NCI-H1048 (cell line): ENCODE measurements around the gene TMCO4.
"Not testable (repeated sequence)": the region's sequence is repeated elsewhere in the genome, so short reads cannot be mapped to it uniquely, and the experiment has no call there.

ENCODE experiments used
- DNase-seq: peaks from one replicate; lab custom pipeline; 2025; lab: John Stamatoyannopoulos, UW

Gene TMCO4

DNA sequence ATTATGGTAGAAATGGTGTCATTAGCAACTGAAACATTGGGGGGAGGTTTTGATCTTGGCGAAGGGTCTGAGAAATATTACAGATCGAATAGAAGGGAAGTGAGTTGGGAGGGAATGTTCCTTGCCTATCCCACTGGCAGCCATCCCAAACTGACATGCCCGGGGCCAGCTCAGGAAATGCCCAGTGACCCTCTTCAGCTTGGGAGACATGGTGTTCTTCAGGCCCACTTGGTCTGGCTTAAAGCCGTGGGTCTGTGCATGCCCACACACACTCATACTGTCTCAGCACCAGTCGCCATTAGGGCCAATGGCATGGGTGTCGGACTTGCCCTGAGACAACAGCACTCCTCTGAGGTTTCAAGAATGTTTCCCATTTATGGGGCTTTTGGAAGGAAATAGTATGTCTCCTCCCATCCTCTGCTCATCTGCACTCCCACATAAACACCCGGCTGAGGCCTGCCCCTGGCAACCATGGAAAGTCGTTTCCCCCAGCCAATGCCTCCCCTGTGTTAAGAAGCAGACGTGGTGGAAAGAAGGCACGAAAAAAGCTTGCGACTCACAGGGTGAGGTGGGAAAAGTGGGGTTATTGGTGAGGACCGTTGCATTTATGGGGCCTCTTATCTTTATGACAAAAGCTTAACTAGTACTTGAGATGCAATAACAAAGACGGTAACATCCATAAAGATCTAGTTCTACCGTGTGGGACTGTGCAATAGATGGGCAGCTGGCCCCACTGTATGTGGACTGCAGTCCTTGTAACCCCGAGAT is 13.3 kb upstream of the TMCO4 start:
- DNase-seq: no peak

DNA sequence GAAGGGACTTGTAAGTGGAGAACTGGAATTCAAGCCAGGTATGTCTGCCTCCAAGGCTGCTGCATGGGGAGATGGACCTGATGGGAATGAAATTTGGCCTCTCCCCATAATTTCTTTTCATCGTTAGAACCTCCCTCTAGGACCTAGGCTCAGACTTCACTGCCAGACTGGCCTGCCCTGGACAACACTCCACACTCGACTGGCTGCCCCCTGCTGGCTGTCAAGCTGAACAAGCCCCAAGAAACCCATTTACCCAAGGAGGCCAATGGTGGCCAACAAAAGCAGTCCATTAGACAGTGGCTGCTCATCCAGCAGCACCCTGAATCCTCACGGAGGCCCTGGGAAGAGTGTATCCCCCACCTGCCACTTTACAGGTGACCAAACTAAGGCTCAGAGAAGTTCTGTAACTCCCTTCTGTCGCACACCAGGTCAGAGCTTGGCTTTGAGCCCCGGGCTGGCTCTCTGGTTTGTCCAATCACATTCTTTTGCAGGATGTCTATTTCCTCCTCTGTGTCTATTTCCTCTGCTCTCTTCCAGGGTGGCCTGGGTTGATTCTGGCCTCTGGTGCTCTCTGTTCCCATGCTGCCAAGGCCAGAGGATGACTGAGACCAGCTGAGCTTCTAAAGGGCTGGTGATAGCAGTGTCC is 11.6 kb upstream of the TMCO4 start:
- no peak for DNase-seq

DNA sequence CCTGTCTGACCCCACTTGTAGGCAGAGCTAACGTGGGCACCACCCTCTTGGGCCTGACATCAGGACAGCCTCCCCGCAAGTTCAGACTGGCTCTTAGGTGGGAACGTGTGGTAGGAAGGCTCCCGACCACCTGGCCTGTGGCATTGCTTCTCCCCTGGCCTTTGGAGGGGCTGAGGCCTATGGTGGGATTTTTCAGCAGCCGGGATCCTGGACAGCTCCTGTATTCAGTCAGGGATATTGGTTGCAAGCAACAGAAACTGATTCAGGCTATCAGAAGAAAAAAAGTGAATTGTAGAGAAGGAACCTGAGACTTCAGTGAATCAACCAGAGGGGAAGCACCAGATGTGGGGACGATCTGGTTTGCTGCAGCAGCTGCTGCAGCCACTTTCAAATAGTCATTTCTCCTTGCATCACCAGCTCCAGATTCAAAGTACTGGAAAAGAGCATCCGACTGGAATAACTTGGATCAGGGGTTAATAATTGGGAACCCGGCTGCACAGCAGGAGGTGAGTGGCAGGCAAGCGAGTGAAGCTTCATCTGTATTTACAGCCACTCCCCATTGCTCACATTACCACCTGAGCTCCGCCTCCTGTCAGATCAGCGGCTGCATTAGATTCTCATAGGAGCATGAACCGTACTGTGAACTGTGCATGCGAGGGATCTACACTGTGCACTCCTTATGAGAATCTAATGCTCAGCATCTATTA is 9.5 kb upstream of the TMCO4 start:
- no peak for DNase-seq

DNA sequence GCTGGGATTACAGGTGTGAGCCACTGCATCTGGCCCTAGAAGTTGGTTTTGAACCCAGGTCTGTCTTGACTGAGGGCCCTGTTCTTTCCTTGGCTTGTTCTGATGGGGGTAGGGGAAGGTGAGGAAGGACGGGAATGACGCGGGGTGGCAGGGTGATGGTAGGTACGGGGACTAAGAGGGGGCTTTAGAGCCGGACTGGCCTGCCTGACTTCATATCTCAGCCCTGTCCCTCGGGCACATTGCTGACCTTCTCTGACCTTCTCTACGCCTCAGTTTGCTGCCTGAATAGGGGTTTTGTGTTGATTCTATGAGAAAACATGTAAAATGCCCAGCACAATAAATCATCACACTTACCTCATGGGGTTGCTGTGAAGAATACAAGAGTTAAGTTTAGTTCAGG is 8.6 kb upstream of the TMCO4 start:
- DNase-seq: no peak

DNA sequence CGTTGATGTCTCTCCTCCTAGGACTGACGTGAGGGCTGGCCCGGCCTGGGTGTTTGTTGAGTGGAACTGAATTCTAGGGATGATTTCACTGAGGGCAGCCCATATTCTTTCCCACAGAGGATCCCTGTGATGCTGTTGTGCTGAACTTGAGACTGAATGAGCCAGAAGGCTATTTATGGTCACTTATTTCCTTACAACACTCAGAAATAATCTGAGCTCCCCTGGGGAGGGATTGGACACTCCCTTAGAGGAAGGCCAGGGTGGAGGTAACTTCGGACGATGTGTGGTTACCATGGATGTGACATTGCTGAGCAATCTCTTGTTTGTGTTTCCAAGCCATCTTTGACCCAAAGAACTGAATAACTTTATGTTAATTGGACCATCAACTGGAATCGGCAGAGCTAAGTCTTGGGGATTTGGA is 5.1 kb upstream of the TMCO4 start:
- DNase-seq: no peak

DNA sequence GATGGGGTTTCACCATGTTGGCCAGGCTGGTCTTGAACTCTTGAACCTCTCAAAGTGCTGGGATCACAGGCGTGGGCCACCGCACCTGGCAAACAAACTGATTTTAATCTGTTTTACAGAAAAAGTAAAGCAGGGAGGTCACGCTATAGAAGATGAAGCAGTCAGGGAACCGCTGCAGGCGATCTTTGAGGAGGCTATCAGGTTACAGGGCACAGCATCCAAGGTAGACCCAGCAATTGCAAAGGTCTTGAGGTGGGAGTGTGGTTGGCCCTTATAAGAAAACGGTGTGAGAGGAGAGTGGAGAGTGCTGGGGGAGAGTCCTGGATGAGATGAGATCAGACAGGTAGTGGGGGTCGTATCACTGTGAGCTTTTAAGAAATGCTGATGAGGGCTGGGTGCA is 2.6 kb upstream of the TMCO4 start:
- DNase-seq: no peak

DNA sequence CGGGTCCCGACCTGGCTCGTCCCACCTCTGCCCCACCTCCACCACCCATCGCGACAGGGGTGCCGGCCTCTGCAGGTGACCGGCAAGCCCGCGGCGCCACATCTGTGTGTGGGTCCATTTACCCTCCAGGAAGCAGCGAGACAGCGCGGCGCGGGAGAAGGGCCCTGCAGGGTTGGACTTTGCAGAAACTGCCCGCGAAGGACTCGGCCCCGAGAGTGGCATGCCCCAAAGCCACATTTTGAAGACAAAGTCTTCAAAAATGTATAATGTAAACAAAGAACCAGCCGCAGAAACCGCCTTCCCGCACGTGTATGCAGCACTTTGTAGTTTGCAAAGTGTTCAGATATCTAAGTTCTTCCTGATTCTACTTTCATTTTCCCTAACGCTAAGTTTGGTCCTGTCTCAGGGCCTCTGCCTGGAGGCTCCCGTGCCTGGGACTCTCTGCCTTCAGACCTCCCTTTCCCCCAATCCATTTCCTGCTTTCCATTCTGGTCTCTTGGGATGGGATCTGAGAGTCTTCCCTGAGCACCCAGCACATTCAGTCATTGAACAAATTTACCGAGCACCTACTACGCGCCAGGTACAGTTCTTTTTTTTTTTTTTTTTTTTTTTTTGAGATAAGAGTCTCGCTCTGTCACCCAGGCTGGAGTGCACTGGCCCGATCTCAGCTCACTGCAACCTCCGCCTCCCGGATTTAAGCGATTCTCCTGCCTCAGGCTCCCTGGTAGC is 524 bp upstream of the TMCO4 start:
- DNase-seq: no peak

DNA sequence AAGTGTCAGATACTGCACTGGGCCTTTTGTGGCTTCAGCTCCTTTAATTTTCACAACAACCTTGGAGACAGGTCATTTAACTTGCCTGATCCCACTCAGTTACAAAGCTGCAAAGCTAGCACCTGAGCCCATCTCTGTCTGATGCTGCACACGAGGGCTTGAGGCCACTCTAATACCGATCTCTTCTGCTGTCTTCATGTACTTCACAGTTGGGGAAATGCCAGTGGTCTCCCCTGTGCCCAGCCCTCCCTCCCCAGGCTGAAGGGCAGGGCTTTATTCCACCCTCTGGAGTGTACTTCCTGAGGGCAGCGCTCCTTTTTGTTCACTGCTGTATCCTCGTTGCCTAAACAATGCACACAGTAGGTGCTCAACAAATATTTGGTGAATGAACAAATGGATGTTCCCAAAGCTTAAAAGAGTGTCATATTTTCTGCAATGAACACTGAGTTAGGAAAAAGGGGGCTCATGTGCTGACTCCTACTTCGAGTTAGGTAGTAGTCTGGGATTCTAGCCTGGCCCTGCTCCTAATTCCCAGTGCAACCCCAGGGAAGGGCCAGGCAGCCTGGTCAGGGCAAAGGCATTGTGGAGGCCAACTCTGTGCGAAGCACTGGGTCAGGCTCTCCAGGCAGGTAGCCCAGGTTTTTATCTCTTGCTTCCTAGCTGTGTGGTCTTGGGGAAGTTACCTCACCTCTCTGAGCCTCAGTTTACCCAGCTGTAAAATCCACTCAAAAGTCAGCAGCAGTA is 1.1 kb downstream of the TMCO4 start:
- no peak for DNase-seq

DNA sequence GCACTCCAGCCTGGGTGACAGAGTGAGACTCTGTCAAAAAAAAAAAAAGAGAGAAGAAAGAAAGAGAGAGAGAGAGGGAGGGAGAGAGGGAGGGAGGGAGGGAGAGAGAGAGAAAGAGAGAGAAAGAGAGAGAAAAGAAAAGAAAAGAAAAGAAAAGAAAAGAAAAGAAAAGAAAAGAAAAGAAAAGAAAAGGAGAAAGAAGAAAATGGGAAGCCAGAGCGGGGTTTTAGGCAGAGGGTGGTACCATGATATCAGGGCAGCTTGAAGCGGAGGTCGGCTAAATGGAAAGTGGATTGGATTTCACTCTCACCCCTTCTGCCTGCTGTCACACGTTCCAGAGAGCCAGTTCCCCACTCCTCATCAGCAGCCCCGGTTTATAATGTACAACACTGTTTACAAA is 1.9 kb downstream of the TMCO4 start:
- no peak for DNase-seq

DNA sequence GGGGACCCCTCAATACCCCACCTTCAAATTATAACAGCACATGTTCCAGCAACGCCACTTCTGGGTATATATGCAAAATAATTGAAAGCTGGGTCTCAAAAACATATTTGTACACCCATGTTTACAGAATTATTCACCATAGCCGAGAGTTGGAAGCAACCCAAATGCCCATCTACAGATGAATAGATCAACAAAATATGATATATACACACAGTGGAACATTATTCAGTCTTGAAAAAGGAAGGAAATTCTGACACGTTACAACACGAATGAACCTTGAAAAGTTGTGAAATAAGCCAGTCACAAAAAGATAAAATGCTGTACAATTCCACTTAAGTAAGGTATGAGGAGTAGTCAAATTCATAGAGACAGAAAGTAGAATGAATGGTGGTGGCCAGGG is 5.1 kb downstream of the TMCO4 start:
- DNase-seq: no peak

DNA sequence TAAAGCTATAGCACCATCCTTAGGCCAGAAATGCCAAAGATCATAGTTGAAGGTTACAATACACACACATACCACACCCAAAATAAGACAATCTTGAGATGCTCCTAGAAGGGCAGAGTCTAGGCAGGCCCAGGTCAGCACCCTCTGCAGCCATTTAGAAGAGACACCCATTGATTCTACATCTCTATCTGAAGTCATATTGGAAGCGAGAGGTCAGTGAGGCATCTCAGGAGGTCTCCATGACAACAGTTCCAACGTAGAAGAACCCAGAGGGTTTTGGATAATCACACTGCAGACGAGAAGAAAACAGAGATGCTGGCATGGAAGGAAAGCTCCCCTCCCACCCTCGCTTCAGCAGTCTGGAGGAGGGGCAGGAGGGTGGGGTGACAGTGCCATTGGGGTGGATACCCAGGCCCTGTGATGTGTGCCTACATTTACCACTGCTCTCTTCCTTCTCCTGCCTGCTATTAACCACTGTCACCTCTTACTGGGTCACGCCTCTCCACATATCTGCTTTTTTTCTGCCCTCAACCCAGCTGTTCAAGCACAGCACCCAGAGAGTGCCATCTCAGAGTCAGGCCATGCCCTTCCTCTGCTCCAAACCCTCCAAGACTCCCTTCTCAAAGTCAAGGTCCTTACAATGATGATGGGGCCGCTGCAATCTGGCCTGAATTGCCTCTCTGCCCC is 6.2 kb downstream of the TMCO4 start:
- no peak for DNase-seq

DNA sequence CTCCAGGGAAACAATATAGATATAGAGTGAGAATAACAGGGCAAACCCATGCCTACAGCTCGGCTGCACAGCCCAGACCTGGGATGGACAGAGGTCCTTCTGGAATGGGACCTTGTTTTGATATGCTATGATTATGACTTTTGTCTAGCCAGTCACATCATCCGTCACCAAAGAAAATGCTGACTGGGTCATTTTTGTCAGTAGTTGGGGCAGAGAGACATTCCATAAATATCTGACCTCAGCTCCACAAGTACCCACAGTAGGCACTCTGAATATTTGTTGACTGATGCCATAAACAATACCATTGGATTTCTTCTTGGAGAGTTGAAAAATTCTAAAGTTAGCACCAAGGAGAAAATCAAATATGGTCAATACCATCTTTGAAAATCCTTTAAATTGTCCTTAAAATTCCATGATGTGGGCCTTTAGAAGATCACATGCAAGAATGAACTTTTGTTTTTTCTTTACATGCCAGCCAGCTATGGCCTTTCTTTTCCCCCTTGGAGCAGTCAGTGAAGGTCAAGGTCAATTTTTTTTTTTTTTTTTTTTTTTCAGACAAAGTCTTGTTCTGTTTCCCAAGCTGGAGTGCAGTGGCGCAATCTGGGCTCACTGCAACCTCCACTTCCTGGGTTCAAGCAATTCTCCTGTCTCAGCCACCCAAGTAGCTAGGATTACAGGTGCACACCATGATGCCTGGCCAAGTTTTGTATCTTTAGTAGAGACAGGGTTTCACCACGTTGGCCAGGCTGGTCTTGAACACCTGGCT is 7.3 kb downstream of the TMCO4 start:
- no peak for DNase-seq

DNA sequence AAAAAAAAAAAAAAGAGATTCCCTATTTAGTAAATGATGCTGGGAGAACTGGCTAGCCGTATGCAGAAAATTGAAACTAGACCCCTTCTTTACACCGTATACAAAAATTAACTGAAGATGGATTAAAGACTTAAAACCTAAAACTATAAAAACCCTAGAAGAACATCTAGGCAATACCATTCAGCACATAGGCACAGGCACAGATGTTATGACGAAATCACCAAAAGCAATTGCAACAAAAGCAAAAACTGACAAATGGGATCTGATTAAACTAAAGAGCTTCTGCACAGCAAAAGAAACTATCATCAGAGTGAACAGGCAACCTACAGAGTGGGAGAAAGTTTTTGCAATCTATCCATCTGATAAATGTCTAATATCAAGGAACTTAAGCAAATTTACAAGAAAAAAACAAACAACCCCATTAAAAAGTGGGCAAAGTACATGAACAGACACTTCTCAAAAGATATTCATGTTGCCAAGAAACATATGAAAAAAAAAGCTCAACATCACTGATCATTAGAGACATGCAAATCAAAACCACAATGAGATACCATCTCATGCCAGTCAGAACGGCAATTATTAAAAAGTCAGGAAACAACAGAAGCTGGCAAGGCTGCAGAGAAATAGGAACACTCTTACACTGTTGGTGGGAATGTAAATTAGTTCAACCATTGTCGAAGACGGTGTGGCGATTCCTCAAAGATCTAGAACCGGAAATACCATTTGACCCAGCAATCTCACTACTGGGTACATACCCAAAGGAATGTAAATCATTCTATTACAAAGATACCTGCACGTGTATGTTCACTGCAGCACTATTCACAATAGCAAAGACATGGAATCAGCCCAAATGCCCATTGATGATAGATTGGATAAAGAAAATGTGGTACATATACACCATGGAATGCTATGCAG is 9.4 kb downstream of the TMCO4 start:
- DNase-seq: not testable (repeated sequence)

DNA sequence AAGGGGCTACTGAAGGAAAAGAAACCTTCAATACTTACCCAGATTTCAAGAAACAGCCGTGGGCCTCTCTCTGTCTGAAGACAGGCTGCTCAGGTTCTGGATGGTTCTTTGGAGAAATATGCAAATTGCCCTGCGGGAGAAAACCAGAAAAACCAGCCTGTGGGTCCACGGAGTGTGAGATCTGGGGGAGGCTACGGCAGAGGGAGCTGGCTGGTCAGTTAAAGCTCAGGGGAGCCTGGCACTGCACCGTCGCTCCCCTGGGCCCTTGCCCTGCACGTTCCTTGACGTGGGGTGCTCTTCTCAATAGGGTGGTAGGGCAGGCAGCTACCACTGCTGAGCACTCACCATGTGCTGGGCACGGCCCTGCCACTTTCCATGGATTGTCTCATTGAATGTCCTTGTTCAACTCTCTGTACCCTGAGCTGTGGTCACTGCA is 12.7 kb downstream of the TMCO4 start:
- no peak for DNase-seq

DNA sequence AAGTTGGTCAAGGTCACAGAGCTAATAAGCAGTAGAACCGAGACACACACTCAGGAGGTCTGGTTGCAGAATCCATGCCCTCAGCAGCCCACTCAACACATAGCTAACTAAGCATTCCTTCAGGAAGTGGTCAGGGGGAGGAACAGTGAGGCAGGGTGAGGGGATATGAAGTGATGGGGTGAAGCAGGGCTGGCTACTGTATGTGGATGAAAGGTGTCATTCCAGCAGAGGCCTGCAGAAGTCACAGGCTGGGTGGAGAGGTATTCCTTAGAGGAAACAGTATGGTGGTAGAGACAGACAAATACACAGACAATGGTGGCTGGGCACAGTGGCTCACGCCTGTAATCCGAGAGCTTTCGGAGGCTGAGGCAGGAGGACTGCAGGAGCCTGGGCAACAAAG is 14.1 kb downstream of the TMCO4 start:
- DNase-seq: no peak

DNA sequence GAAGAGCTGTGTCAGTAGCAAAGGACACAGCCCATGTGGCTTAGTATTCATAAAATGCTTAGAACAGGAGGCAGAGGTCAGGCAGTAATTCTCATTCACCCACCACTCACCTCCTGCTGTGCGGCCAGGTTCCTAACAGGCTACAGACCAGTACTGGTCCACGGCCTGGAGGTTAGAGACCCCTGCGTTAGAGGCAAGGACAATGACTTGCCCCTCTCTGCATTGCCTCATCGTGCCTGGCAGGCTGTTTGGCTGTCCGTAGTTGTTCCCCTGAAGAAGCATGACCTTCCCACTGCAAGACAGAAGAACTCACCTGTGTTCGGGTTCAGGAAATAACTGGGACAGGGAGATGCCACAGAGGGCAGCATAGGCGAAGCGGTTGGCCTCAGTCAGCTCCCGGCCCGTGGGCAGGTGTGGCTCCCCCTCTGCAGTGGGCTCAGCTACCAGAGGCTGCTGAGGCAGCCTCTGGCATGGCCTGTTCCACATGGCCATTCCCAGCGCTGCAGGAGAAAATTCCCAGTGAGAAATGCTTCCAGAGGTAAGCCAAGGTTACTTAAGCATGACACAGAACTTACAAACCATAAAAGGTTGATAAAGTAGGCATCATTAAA is 19.3 kb downstream of the TMCO4 start:
- DNase-seq: no peak

DNA sequence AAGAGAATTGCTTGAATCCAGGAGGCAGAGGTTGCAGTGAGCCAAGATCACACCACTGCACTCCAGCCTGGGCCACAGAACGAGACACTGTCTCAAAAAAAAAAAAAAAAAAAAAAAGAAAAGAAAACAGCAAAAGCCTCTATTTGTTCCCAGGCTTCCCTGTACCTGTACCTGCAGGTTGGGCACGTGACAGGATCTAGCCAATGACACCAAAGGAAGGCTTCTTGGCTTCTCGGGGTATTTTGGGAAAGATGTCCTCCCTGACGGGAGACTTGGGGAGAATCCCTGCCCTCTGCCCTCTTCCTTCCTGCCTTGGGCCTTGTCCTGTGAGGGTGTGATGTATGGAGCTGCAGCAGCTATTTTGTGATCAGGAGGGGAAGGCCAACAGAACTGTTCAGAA is 22.8 kb downstream of the TMCO4 start:
- no peak for DNase-seq

DNA sequence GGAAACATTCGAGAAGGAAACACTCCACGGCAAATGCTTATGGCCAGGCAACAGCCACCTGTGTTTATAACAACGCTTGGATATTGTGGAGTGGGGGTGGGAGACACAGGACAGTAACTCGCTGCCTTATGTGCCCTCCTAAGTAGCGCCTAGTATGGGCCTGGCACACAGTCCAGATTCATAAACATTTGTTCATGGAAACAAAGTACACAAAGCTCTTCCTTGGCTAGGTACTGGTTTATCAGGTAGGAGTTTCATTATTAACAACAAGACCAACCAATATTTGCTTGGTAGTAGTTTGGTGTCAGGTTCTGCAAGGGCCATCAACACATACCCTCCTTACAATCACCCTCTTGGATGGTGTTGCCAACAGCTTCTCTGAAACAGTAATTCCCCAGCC is 23.4 kb downstream of the TMCO4 start:
- DNase-seq: no peak

DNA sequence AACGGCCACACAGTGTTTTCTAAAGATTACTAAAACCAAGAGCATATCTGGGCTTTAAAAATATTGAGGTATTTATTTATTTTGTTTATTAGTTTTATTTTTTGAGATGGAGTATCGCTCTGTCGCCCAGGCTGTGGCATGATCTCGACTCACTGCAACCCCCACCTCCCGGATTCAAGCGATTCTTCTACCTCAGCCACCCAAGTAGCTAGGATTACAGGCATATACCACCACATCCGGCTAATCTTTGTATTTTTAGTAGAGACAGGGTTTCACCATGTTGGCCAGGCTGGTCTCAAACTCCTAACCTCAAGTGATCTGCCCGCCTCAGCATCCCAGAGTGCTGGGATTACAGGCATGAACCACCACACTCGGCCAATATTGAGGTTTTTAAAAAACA is 23.9 kb downstream of the TMCO4 start:
- no peak for DNase-seq
